Activated T-cell treated with anti-CD3 and anti-CD28 coated beads, Interleukin-2, amount 50 U/mL, for 72 hours (primary cell): ENCODE data around the gene RRM1. TPM values are rescaled to one million over a fixed set of nuclear protein-coding genes. Genes with fewer than 3 reads are reported as not detected.
"Not testable (repeated sequence)": the region's sequence is repeated elsewhere in the genome, so short reads cannot be mapped to it uniquely, and the experiment has no call there.

Experiments
- ATAC-seq, 2 donors: fragments of 150-1000 bp; cut with Tn5 transposase; replicated peaks in 1 of 2; 2 replicates each; pipeline ENCODE4 v1.10.0; 2021; ENCODE audit warnings: moderate library complexity in 2 of 2, mild to moderate bottlenecking in 1 of 2
- DNase-seq, 2 donors: peaks; one replicate each; pipeline ENCODE4 v3.0.0; 2021 to 2022; ENCODE audit warnings: mixed read lengths in 1 of 2
- H3K27ac Mint-ChIP-seq: one replicate; pipeline ENCODE4 v1.8.0; 2022; ENCODE audit warnings: mild to moderate bottlenecking, moderate library complexity, mixed read lengths
- H3K27me3 Mint-ChIP-seq: one replicate; pipeline ENCODE4 v1.8.0; 2022; ENCODE audit warnings: low read depth, mixed read lengths
- H3K36me3 Mint-ChIP-seq, 2 donors: one replicate each; pipeline ENCODE4 v1.8.0; 2022; ENCODE audit warnings: mixed read lengths in 2 of 2, mild to moderate bottlenecking in 1 of 2; ENCODE audit not compliant: insufficient read depth in 2 of 2
- H3K4me1 Mint-ChIP-seq: one replicate; pipeline ENCODE4 v1.8.0; 2022; ENCODE audit warnings: low read depth, mixed read lengths
- H3K4me3 Mint-ChIP-seq, 2 donors: one replicate each; pipeline ENCODE4 v1.8.0; 2022; ENCODE audit warnings: mild to moderate bottlenecking in 2 of 2, mixed read lengths in 2 of 2, moderate library complexity in 2 of 2
- H3K9me3 Mint-ChIP-seq, 2 donors: one replicate each; pipeline ENCODE4 v1.8.0; 2022; ENCODE audit warnings: mixed read lengths in 2 of 2
- total RNA-seq, 2 donors: library from RNA; stranded (reverse); gene quantifications; one replicate each; pipeline ENCODE4 v1.2.3, GENCODE V29; 2022

Gene RRM1
- total RNA-seq, 2 donors from 2014 or later = 166 to 189 TPM

- H3K27ac Mint-ChIP-seq = peak overlapping the region; percentile 95
- peak; percentile 20 to 83 for ATAC-seq
- no peak for DNase-seq
- no peaks in the 10 kb centered on the region for H3K9me3 Mint-ChIP-seq
- peaks cover 5 to 48% of the 10 kb centered on the region in 2 donors for H3K36me3 Mint-ChIP-seq
- H3K4me3 Mint-ChIP-seq = no peak overlapping the region
- H3K4me1 Mint-ChIP-seq = peaks cover 11% of the 10 kb centered on the region
- no peaks in the 10 kb centered on the region for H3K27me3 Mint-ChIP-seq
Measured at GRCh38 chr11:4118107-4118506, 23.5 kb downstream of the RRM1 start.

DNA sequence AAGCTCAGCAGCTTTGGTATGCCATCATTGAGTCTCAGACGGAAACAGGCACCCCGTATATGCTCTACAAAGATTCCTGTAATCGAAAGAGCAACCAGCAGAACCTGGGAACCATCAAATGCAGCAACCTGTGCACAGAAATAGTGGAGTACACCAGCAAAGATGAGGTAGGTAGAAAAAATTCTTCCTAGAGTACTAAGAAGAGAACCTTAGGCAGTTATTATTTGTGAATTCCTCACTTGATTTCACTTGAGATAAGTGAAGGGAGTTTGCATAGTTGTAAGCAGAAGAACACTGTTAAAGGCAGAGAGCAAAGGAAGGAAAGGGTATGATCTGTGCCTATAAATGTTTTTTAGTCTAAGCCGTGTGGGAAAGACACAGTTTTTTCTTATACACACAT, 28.6 kb downstream of the RRM1 start:
- DNase-seq = no peak
- Mint-ChIP-seq H3K4me3 (no peak overlapping the region), H3K27ac (no peak overlapping the region), H3K9me3 (no peaks in the 10 kb centered on the region), H3K36me3 (peaks cover 17 to 59% of the 10 kb centered on the region in 2 donors), H3K4me1 (no peaks in the 10 kb centered on the region), H3K27me3 (no peaks in the 10 kb centered on the region)
- ATAC-seq = no peak

DNA sequence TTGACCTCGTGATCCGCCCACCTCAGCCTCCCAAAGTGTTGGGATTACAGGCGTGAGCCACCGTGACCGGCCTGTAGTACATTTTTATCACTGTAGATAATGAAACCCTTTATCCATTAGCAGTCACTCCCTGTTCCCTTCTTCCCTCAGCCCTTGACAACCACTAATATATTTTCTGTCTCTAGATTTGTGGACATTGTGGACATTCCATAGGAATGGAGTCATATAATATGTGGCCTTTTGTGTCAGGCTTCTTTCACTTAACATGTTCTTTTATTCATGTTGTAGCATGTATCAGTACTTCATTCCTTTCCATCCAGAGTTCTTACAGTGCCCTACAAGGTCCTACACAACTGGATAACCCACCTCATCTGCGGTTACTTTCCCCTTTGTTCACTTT, 30.5 kb downstream of the RRM1 start:
- Mint-ChIP-seq H3K4me3 (no peak overlapping the region), H3K36me3 (peaks cover 17 to 60% of the 10 kb centered on the region in 2 donors), H3K4me1 (no peaks in the 10 kb centered on the region), H3K9me3 (no peaks in the 10 kb centered on the region), H3K27me3 (no peaks in the 10 kb centered on the region), H3K27ac (peak overlapping the region; percentile 34)
- DNase-seq (no peak), ATAC-seq (no peak)

DNA sequence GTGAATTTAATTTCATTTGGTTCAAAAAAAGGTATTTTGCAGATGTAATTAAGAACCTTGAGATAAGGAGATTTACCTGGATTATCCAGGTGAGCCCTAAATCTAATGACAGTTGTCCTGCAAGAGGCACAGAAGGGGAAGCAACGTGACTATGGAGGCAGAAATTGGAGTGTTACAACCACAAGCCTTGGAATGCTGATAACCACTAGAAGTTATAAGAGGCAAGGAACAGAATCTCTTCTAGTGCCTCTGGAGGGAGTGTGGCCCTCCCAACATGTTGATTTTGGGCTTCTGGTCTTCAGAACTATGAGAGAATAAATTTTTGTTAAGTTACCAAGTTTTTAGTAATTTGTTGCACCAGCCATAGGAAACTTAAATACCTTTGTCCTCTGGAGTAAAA, 32.8 kb downstream of the RRM1 start:
- Mint-ChIP-seq H3K27me3 (no peaks in the 10 kb centered on the region), H3K27ac (no peak overlapping the region), H3K4me1 (no peaks in the 10 kb centered on the region), H3K4me3 (no peak overlapping the region), H3K9me3 (no peaks in the 10 kb centered on the region), H3K36me3 (peaks cover 18 to 55% of the 10 kb centered on the region in 2 donors)
- no peak for DNase-seq
- no peak for ATAC-seq

GRCh38 chr11:4130219-4130618, 35.6 kb downstream of the RRM1 start:
- not testable (repeated sequence) for H3K9me3 Mint-ChIP-seq, H3K27me3 Mint-ChIP-seq, DNase-seq, H3K4me1 Mint-ChIP-seq, ATAC-seq, H3K4me3 Mint-ChIP-seq
- peaks cover 8 to 48% of the 10 kb centered on the region in 2 donors for H3K36me3 Mint-ChIP-seq
- H3K27ac Mint-ChIP-seq = peak overlapping the region; percentile 50

DNA sequence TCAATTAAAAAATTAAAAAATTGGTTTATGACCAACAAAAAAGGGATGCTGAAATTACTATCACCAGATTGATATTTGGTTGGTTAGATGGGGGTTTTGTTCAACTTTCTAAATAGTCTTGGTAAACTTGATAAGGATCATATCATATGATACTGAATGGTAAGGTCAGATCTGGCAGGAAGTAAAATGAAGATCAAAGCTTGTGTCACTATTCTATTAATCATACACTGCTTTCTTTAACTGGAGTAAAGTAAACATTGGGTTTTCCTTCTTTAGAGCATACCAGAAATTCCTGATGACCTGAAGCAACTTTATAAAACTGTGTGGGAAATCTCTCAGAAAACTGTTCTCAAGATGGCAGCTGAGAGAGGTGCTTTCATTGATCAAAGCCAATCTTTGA, 40.2 kb downstream of the RRM1 start:
- H3K9me3 Mint-ChIP-seq = peaks cover 3 to 4% of the 10 kb centered on the region in 2 donors
- H3K4me1 Mint-ChIP-seq = no peaks in the 10 kb centered on the region
- DNase-seq (no peak), ATAC-seq (no peak)
- peaks cover 25 to 49% of the 10 kb centered on the region in 2 donors for H3K36me3 Mint-ChIP-seq
- no peak overlapping the region for H3K27ac Mint-ChIP-seq
- H3K4me3 Mint-ChIP-seq = no peak overlapping the region
- H3K27me3 Mint-ChIP-seq = no peaks in the 10 kb centered on the region

DNA sequence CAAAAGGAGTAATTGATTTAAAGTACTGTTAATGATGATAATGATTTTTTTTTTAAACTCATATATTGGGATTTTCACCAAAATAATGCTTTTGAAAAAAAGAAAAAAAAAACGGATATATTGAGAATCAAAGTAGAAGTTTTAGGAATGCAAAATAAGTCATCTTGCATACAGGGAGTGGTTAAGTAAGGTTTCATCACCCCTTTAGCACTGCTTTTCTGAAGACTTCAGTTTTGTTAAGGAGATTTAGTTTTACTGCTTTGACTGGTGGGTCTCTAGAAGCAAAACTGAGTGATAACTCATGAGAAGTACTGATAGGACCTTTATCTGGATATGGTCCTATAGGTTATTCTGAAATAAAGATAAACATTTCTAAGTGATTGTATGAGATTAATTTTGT, 43.9 kb downstream of the RRM1 start:
- Mint-ChIP-seq H3K4me1 (no peaks in the 10 kb centered on the region), H3K27me3 (no peaks in the 10 kb centered on the region), H3K9me3 (peaks cover 9 to 10% of the 10 kb centered on the region in 2 donors), H3K27ac (no peak overlapping the region), H3K36me3 (peaks cover 35 to 55% of the 10 kb centered on the region in 2 donors), H3K4me3 (no peak overlapping the region)
- DNase-seq (no peak), ATAC-seq (no peak)

DNA sequence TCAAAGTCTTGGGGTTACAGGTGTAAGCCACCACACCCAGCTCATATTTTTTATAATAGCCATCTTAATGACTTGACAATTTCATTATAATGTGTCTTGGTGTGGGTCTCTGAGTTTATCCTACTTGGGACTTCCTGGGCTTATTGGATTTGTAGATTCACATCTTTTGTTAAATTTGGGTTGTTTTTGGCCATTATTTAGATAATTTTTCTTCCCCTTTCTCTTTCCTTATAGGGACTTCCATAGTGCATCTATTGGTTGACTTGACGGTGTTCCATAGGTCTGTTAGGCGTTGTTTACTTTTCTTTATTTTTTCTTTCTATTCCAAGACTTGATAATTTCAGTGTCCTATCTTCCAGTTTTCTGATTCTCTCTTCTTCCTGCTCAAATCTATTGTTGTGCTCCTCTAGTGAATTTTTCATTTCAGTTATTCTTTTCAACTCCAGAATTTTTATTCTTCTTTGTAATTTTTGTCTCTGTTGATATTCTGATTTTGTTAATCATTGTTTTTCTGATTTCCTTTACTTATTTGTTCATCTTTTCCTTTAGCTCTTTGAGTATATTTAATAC, 45.6 kb downstream of the RRM1 start:
- Mint-ChIP-seq H3K4me3 (no peak overlapping the region), H3K36me3 (peaks cover 34 to 46% of the 10 kb centered on the region in 2 donors), H3K9me3 (peaks cover 9 to 10% of the 10 kb centered on the region in 2 donors), H3K27me3 (no peaks in the 10 kb centered on the region), H3K27ac (no peak overlapping the region), H3K4me1 (no peaks in the 10 kb centered on the region)
- ATAC-seq (no peak), DNase-seq (no peak)

DNA sequence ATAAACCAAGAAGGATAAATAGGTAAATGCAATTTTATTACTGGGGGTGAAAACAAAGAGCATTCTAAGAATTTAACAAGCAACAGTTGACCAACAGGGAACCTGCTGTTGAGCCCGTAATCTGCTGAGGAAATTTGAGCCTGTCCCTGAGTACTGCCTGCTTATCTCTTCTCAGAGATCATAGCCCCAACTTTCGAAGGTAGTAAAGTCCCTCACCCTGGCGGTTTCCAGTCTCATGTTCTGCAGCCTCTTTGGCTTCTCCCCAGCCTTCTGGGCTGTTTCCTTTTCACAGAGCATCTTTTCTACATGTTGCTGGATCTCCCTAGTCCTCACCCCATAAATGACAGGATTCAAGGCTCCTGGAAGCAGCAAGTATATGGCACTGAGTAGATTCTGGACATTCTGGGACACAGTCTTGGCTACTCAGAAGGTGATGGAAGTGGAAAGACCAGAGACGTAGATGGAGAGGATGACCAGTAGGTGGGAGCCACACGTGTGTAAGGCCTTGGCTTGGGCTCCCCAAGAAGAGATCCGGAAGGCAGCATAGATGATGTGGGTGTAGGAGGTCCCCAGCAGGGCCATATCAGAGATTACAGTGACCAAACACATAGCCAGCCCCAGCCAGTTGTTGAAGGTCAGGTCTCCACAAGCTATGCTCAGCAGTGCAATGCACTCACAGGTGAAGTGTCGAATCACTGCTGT, 51.6 kb downstream of the RRM1 start:
- H3K9me3 Mint-ChIP-seq = no peaks in the 10 kb centered on the region
- no peak for ATAC-seq
- no peak overlapping the region for H3K27ac Mint-ChIP-seq

GRCh38 chr11:4146772-4147098, 52.1 kb downstream of the RRM1 start:
- Mint-ChIP-seq H3K9me3 (no peaks in the 10 kb centered on the region), H3K27me3 (no peaks in the 10 kb centered on the region), H3K27ac (no peak overlapping the region), H3K36me3 (peaks cover 3% of the 10 kb centered on the region in 2 donors), H3K4me1 (no peaks in the 10 kb centered on the region), H3K4me3 (no peak overlapping the region)
- DNase-seq (no peak), ATAC-seq (no peak)

More for the DNA sequence above, 51.6 kb downstream of the RRM1 start:
- Mint-ChIP-seq H3K27me3 (no peaks in the 10 kb centered on the region), H3K4me3 (no peak overlapping the region), H3K36me3 (peaks cover 6% of the 10 kb centered on the region in 2 donors), H3K4me1 (no peaks in the 10 kb centered on the region)
- no peak for DNase-seq

DNA sequence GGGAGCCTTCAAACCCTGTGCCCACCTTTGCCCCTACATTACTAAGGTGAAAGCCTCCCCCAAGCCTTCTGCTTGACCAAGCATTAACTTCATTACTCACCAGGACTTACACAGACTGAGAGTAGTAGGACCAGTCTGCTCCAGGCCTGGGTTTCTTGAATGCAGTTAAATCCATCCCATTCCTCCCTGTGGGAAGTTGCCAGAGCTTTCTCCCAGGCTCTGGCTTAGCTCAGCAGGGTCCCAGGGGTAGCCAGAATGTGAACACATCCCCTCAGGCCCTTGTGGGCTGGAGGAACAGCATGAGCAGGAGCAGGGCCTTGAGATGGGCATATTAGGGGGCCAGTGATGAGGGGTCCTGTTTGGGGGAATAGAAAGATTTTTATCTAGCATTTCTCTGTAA, 59.9 kb downstream of the RRM1 start:
- H3K27me3 Mint-ChIP-seq = no peaks in the 10 kb centered on the region
- ATAC-seq (no peak), DNase-seq (no peak)
- H3K27ac Mint-ChIP-seq = no peak overlapping the region
- H3K36me3 Mint-ChIP-seq = no peaks in the 10 kb centered on the region
- H3K4me3 Mint-ChIP-seq = no peak overlapping the region
- peaks cover 0 to 2% of the 10 kb centered on the region in 2 donors for H3K9me3 Mint-ChIP-seq
- H3K4me1 Mint-ChIP-seq = no peaks in the 10 kb centered on the region

DNA sequence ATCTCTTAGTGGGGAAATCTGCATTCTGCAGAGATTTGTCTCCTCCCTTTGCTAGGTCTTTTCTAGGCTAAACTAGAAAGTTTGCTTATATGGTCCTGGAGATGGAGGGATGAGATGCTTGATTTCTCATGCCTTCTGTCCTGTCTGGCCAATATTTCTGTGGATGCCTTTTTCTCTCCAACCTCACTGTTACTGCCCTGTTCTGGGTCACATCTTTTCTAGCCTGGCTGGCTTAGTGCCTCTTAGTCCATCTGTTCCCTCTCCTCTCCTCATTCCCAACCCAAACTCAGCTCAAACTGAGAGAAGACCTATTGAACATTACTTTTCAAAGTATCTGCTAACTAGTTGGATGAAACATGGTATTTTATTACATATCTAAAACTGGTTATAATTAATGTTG, 62.0 kb downstream of the RRM1 start:
- H3K4me1 Mint-ChIP-seq = no peaks in the 10 kb centered on the region
- no peak overlapping the region for H3K27ac Mint-ChIP-seq
- H3K27me3 Mint-ChIP-seq = no peaks in the 10 kb centered on the region
- no peak overlapping the region for H3K4me3 Mint-ChIP-seq
- no peaks in the 10 kb centered on the region for H3K36me3 Mint-ChIP-seq
- DNase-seq (no peak), ATAC-seq (no peak)
- H3K9me3 Mint-ChIP-seq = peaks cover 0 to 2% of the 10 kb centered on the region in 2 donors

GRCh38 chr11:4158818-4159217, 64.2 kb downstream of the RRM1 start:
- not testable (repeated sequence) for H3K4me3 Mint-ChIP-seq, H3K4me1 Mint-ChIP-seq, DNase-seq, ATAC-seq, H3K9me3 Mint-ChIP-seq, H3K36me3 Mint-ChIP-seq, H3K27me3 Mint-ChIP-seq, H3K27ac Mint-ChIP-seq

- no peaks in the 10 kb centered on the region for H3K36me3 Mint-ChIP-seq
- H3K4me3 Mint-ChIP-seq = no peak overlapping the region
- DNase-seq (no peak), ATAC-seq (no peak)
- H3K27me3 Mint-ChIP-seq = no peaks in the 10 kb centered on the region
- H3K9me3 Mint-ChIP-seq = peaks cover 0 to 2% of the 10 kb centered on the region in 2 donors
- H3K4me1 Mint-ChIP-seq = no peaks in the 10 kb centered on the region
- no peak overlapping the region for H3K27ac Mint-ChIP-seq
Measured at GRCh38 chr11:4161305-4161704, 66.7 kb downstream of the RRM1 start.
